H1 (cell line): ENCODE measurements around the gene ACER1. TPM values are rescaled to one million over a fixed set of nuclear protein-coding genes. Genes with fewer than 3 reads are reported as not detected.

ENCODE experiments used
- CTCF ChIA-PET: fragments of 300-600 bp; sonication (Branson Sonifier 250); formaldehyde crosslinking; loops from one replicate; lab custom pipeline; 2021; ENCODE audit not compliant: partially characterized antibody; lab: Charles Lee
- POLR2A ChIA-PET: fragments of 300-600 bp; sonication (Branson Sonifier 250); formaldehyde crosslinking; loops from one replicate; lab custom pipeline; 2021; ENCODE audit warnings: inconsistent platforms; ENCODE audit not compliant: partially characterized antibody; lab: Charles Lee
- DNase-seq, 2 experiments: peaks; one replicate each; pipeline versions ENCODE4 v3.0.0 to v3.0.0-alpha.2; 2010 to 2022; ENCODE audit warnings: low spot score in 2 of 2, low read depth in 1 of 2, mixed read lengths in 1 of 2
- FAIRE-seq: peaks from 2 replicates; lab custom pipeline; 2011; peaks lifted over from hg19 to GRCh38; lab: Jason Lieb, UNC
- H2AFZ ChIP-seq: 2 replicates; pipeline ENCODE4 v1.8.1; 2012; ENCODE audit warnings: low read length, inconsistent platforms
- H2AK5ac ChIP-seq: 2 replicates; pipeline ENCODE4 v1.6.1; 2013; ENCODE audit warnings: low read depth, low read length
- H2BK120ac ChIP-seq: replicated peaks from 2 replicates; pipeline ENCODE3; 2013; ENCODE audit warnings: low read depth, low read length, inconsistent platforms
- H2BK12ac ChIP-seq: 2 replicates; pipeline ENCODE4 v1.6.1; 2013; ENCODE audit warnings: low read depth, low read length
- H2BK15ac ChIP-seq: 2 replicates; pipeline ENCODE4 v1.6.1; 2013; ENCODE audit warnings: low read length
- H2BK20ac ChIP-seq: 2 replicates; pipeline ENCODE4 v1.6.1; 2013; ENCODE audit warnings: low read length
- H2BK5ac ChIP-seq: 2 replicates; pipeline ENCODE4 v1.6.1; 2013; ENCODE audit warnings: low read depth, low read length
- H3K14ac ChIP-seq: 2 replicates; pipeline ENCODE4 v1.6.1; 2013; ENCODE audit warnings: inconsistent platforms; ENCODE audit not compliant: insufficient read length
- H3K18ac ChIP-seq: 2 replicates; pipeline ENCODE4 v1.6.1; 2013; ENCODE audit warnings: low read length; ENCODE audit errors: extremely low read depth
- H3K23ac ChIP-seq: 2 replicates; pipeline ENCODE4 v1.6.1; 2013; ENCODE audit warnings: inconsistent platforms; ENCODE audit not compliant: insufficient read length
- H3K23me2 ChIP-seq: 2 replicates; pipeline ENCODE4 v1.6.1; 2013; ENCODE audit warnings: low read depth, low read length
- H3K27ac ChIP-seq: 2 replicates; pipeline ENCODE4 v1.6.1; 2011; ENCODE audit warnings: low read depth, low read length, inconsistent platforms
- H3K27me3 ChIP-seq, 4 experiments: replicated peaks in 1 of 4; 1 replicate in 1 of 4; 2 replicates in 3 of 4; pipeline versions ENCODE4 v1.6.1 to v1.8.1; 2011 to 2013; ENCODE audit warnings: low read length in 3 of 4, mild to moderate bottlenecking in 3 of 4, inconsistent platforms in 2 of 4, mixed read lengths in 2 of 4, moderate library complexity in 1 of 4; ENCODE audit not compliant: control insufficient read depth in 3 of 4, insufficient read depth in 3 of 4; ENCODE audit errors: extremely low read depth in 1 of 4
- H3K36me3 ChIP-seq, 4 experiments: 2 replicates each; pipeline versions ENCODE4 v1.6.1 to v1.8.1; 2011 to 2013; ENCODE audit warnings: mild to moderate bottlenecking in 4 of 4, low read length in 3 of 4, moderate library complexity in 2 of 4, control low read depth in 1 of 4, inconsistent platforms in 1 of 4; ENCODE audit not compliant: insufficient read depth in 4 of 4, control insufficient read depth in 2 of 4
- H3K4ac ChIP-seq: replicated peaks from 2 replicates; pipeline ENCODE3; 2013; ENCODE audit warnings: low read length, low read depth, mixed read lengths, inconsistent platforms; ENCODE audit not compliant: insufficient read length
- H3K4me1 ChIP-seq, 4 experiments: replicated peaks in 1 of 4; 1 replicate in 1 of 4; 2 replicates in 3 of 4; pipeline versions ENCODE4 v1.6.1 to v1.8.1; 2011 to 2013; ENCODE audit warnings: low read length in 3 of 4, inconsistent platforms in 2 of 4, mixed read lengths in 1 of 4; ENCODE audit not compliant: insufficient read depth in 4 of 4, control insufficient read depth in 3 of 4
- H3K4me2 ChIP-seq, 2 experiments: 2 replicates each; pipeline versions ENCODE4 v1.6.1 to v1.8.1; 2011 to 2013; ENCODE audit warnings: low read depth in 2 of 2, low read length in 2 of 2, control low read depth in 1 of 2, inconsistent platforms in 1 of 2, mild to moderate bottlenecking in 1 of 2; ENCODE audit not compliant: insufficient read depth in 1 of 2
- H3K4me3 ChIP-seq, 4 experiments: fragments of 200-600, 300-600 bp in 1 of 4; sonication (generic), shearing (Covaris generic), sonication (Bioruptor Twin) in 1 of 4; 2 replicates each; pipeline versions ENCODE4 v1.5.1 to v1.8.1; 2011 to 2016; ENCODE audit warnings: low read length in 4 of 4, low read depth in 3 of 4, control low read depth in 2 of 4, inconsistent platforms in 2 of 4, mild to moderate bottlenecking in 2 of 4, mixed read lengths in 1 of 4, moderate library complexity in 1 of 4; ENCODE audit not compliant: insufficient read depth in 2 of 4; ENCODE audit errors: extremely low read depth in 1 of 4
- H3K56ac ChIP-seq: replicated peaks from 2 replicates; pipeline ENCODE3; 2013; ENCODE audit warnings: low read depth, mild to moderate bottlenecking, mixed read lengths, low read length, inconsistent platforms; ENCODE audit not compliant: insufficient read length
- H3K79me1 ChIP-seq: 2 replicates; pipeline ENCODE4 v1.6.1; 2013; ENCODE audit warnings: low read depth, low read length, control low read depth
- H3K79me2 ChIP-seq, 2 experiments: 2 replicates each; pipeline versions ENCODE4 v1.6.1 to v1.8.1; 2012 to 2013; ENCODE audit warnings: low read length in 2 of 2, mild to moderate bottlenecking in 2 of 2, inconsistent platforms in 1 of 2; ENCODE audit not compliant: insufficient read depth in 2 of 2, control insufficient read depth in 1 of 2
- H3K9ac ChIP-seq, 4 experiments: replicated peaks in 1 of 4; 1 replicate in 1 of 4; 2 replicates in 3 of 4; pipeline versions ENCODE4 v1.6.1 to v1.8.1; 2011 to 2013; ENCODE audit warnings: low read depth in 3 of 4, low read length in 3 of 4, control low read depth in 2 of 4, mild to moderate bottlenecking in 2 of 4, moderate library complexity in 2 of 4, inconsistent platforms in 1 of 4; ENCODE audit errors: extremely low read depth in 1 of 4
- H3K9me3 ChIP-seq, 2 experiments: 2 replicates each; pipeline versions ENCODE4 v1.6.1 to v1.8.1; 2012 to 2013; ENCODE audit warnings: mild to moderate bottlenecking in 2 of 2, moderate library complexity in 2 of 2, control low read depth in 1 of 2, inconsistent platforms in 1 of 2, low read depth in 1 of 2, low read length in 1 of 2, mixed read lengths in 1 of 2; ENCODE audit not compliant: insufficient read depth in 2 of 2
- H4K20me1 ChIP-seq, 2 experiments: replicated peaks in 1 of 2; 2 replicates each; pipeline versions ENCODE3 to v1.8.1; 2011 to 2013; ENCODE audit warnings: inconsistent platforms in 2 of 2, low read length in 2 of 2, mild to moderate bottlenecking in 1 of 2; ENCODE audit not compliant: insufficient read depth in 2 of 2, control insufficient read depth in 1 of 2
- H4K5ac ChIP-seq: 2 replicates; pipeline ENCODE4 v1.6.1; 2013; ENCODE audit warnings: low read length, low read depth, mixed read lengths, inconsistent platforms; ENCODE audit not compliant: insufficient read length
- H4K8ac ChIP-seq: 2 replicates; pipeline ENCODE4 v1.8.0; 2013; ENCODE audit warnings: mild to moderate bottlenecking, moderate library complexity, low read length, inconsistent platforms; ENCODE audit not compliant: insufficient read depth; ENCODE audit errors: extremely low read depth
- H4K91ac ChIP-seq: replicated peaks from 2 replicates; pipeline ENCODE3; 2013; ENCODE audit warnings: low read length, mixed read lengths, inconsistent platforms; ENCODE audit not compliant: insufficient read length
- BACH1 ChIP-seq: IDR thresholded peaks from 2 replicates; pipeline ENCODE4 v1.6.1; 2012; ENCODE audit warnings: low read length, improper control_type of control experiment
- CTBP2 ChIP-seq: IDR thresholded peaks from 2 replicates; pipeline ENCODE4 v1.7.0; 2011; ENCODE audit warnings: borderline replicate concordance, mild to moderate bottlenecking, moderate library complexity, mixed read lengths, low read length; ENCODE audit not compliant: insufficient read depth, insufficient read length
- FOSL1 ChIP-seq: IDR thresholded peaks from 2 replicates; pipeline ENCODE4 v1.6.1; 2011; ENCODE audit warnings: mild to moderate bottlenecking, low read depth, low read length, moderate library complexity; ENCODE audit not compliant: insufficient read depth
- HDAC2 ChIP-seq, 2 experiments: fragments of 300-600 bp in 1 of 2; sonication (generic) in 1 of 2; IDR thresholded peaks; 2 replicates each; pipeline ENCODE4 v1.6.1; 2011 to 2012; ENCODE audit warnings: low read depth in 2 of 2, low read length in 2 of 2, mild to moderate bottlenecking in 2 of 2, moderate library complexity in 2 of 2, borderline replicate concordance in 1 of 2, inconsistent platforms in 1 of 2
- HDAC6 ChIP-seq: IDR thresholded peaks from one replicate; pipeline ENCODE4 v1.7.1; 2012; ENCODE audit warnings: low read depth, mild to moderate bottlenecking, inconsistent platforms, low read length, moderate library complexity
- JUND ChIP-seq: IDR thresholded peaks from 2 replicates; pipeline ENCODE4 v1.6.1; 2011; ENCODE audit warnings: mild to moderate bottlenecking, improper control_type of control experiment, low read length
- PHF8 ChIP-seq: fragments of 200-600 bp; sonication (generic); conservative IDR thresholded peaks from 2 replicates; pipeline ENCODE4 v1.7.1; 2012; ENCODE audit warnings: low read depth, mild to moderate bottlenecking, inconsistent platforms, low read length, moderate library complexity
- POLR2AphosphoS5 ChIP-seq: IDR thresholded peaks from 2 replicates; pipeline ENCODE4 v1.6.1; 2011; ENCODE audit warnings: low read depth, low read length
- SAP30 ChIP-seq: fragments of 300-600 bp; sonication (generic); IDR thresholded peaks from 2 replicates; pipeline ENCODE4 v1.7.1; 2012; ENCODE audit warnings: low read length, moderate library complexity, mild to moderate bottlenecking, inconsistent platforms; ENCODE audit not compliant: insufficient read depth, insufficient replicate concordance
- SP4 ChIP-seq: IDR thresholded peaks from 2 replicates; pipeline ENCODE4 v1.6.1; 2012; ENCODE audit warnings: low read length, inconsistent platforms
- SUZ12 ChIP-seq: fragments of 200-600 bp; sonication (generic); IDR thresholded peaks from 2 replicates; pipeline ENCODE4 v1.6.1; 2012; ENCODE audit warnings: mild to moderate bottlenecking, inconsistent platforms, low read length, moderate library complexity, mixed read lengths
- WGBS, 2 experiments: shearing (Covaris generic) in 1 of 2; methylation state at CpG; one replicate each; pipeline versions ENCODE4 v1.1.6 to v1.1.7; 2013 to 2015; ENCODE audit warnings: low lambda C conversion rate in 2 of 2, mixed read lengths in 2 of 2, inconsistent platforms in 1 of 2, low coverage in 1 of 2, missing lambda C conversion rate in 1 of 2; ENCODE audit not compliant: insufficient replicate concordance in 2 of 2, insufficient coverage in 1 of 2, insufficient read length in 1 of 2; ENCODE audit errors: extremely low coverage in 1 of 2, missing lambda C conversion rate in 1 of 2; 5-methylcytosine and 5-hydroxymethylcytosine counted together
- polyA plus RNA-seq, 7 experiments: library from polyadenylated mRNA; depleted of rRNA in 3 of 7; stranded (reverse) in 5 of 7; unstranded in 2 of 7; fragments of >200 nt in 5 of 7; fragments of 200-250 nt in 2 of 7; gene quantifications; 1 replicate in 5 of 7; 2 replicates in 1 of 7; 4 replicates in 1 of 7; pipeline versions ENCODE4 v1.2.1 to v1.2.3, GENCODE V29; 2011 to 2013; ENCODE audit warnings: missing spikeins in 2 of 7, mixed read lengths in 2 of 7
- total RNA-seq: library from RNA; stranded (reverse); fragmentation: NEBNext Ultra II Directional; extraction: Animal tissue kit (Norgen Biotek cat#: 25700); gene quantifications from 2 replicates; pipeline ENCODE4 v1.2.1, GENCODE V29; 2021

The ACER1 gene
- total and polyA plus RNA-seq, 2 of the 8 experiments (the other 6 are each of a cell fraction or from before 2014, with no cell fraction given) = 0.05 TPM; not detected in 1

GRCh38 chr19:6359568-6360341, 26.3 kb upstream of the ACER1 start:
- Histone ChIP-seq H4K20me1 (no peaks in the 10 kb centered on the region), H4K5ac (no peak overlapping the region), H4K8ac (no peak overlapping the region), H3K4me3 (no peak overlapping the region), H2BK120ac (no peak overlapping the region), H3K56ac (no peak overlapping the region), H3K4ac (no peak overlapping the region), H4K91ac (no peak overlapping the region), H3K4me1 (peaks cover 0 to 2% (median 1%) of the 10 kb centered on the region in 4 experiments; a peak in 2 of 7 replicates), H3K9me3 (peaks cover 0 to 4% of the 10 kb centered on the region in 2 experiments; a peak in 1 of 4 replicates), H3K14ac (no peak overlapping the region), H3K36me3 (peaks cover 0 to 4% (median 0%) of the 10 kb centered on the region in 4 experiments; a peak in 3 of 8 replicates), H3K9ac (no peak overlapping the region), H2BK5ac (no peak overlapping the region), H3K27ac (no peak overlapping the region), H3K4me2 (no peak overlapping the region), H3K18ac (no peak overlapping the region), H2BK20ac (no peak overlapping the region), H2BK15ac (no peak overlapping the region), H3K79me1 (peaks cover 4% of the 10 kb centered on the region), H2BK12ac (no peak overlapping the region), H3K79me2 (peaks cover 0 to 6% of the 10 kb centered on the region in 2 experiments; a peak in 2 of 4 replicates), H3K23ac (no peak overlapping the region), H2AK5ac (no peak overlapping the region), H2AFZ (no peak overlapping the region), H3K23me2 (peaks cover 5% of the 10 kb centered on the region; the same call in 1 of the 2 replicates), H3K27me3 (no peaks in the 10 kb centered on the region)
- 82% methylated on average over 5 of the region's 5 CpGs; no CpG with 5 or more reads in 1 of the 2 experiments for WGBS, 2 experiments
- FAIRE-seq (no peak), DNase-seq (no peak)
- CTCF ChIA-PET = interaction anchor here (0.7 to 1.2 kb wide), 2 partner anchors 141 to 409 kb away, joined by 3 to 6 read pairs; no protein-coding TSS in a partner anchor
- POLR2A ChIA-PET = interaction anchor here (1.4 to 2.9 kb wide), 3 partner anchors 13 to 65 kb away, joined by 4 to 17 read pairs (median 4); partner anchors contain the start of genes ALKBH7 and KHSRP
- TF ChIP-seq POLR2AphosphoS5 = no peak
- no peak for TF ChIP-seq HDAC6
- no peak for TF ChIP-seq CTBP2
- TF ChIP-seq JUND = no peak
- no peak for TF ChIP-seq PHF8
- no peak for TF ChIP-seq FOSL1
- no peak for TF ChIP-seq BACH1
- TF ChIP-seq SAP30 = no peak
- no peak for TF ChIP-seq HDAC2 (IDR thresholded peaks at IDR 0.05; ENCODE audit: borderline replicate concordance in 1 of 2, low read depth in 2 of 2, low read length in 2 of 2)
- no peak for TF ChIP-seq SP4
- TF ChIP-seq SUZ12 = no peak
